ENCODE results near the gene OR10K2. TPM values are rescaled to one million over a fixed set of nuclear protein-coding genes. Genes with fewer than 3 reads are reported as not detected.

The OR10K2 gene
- total and polyA plus RNA-seq, 2 donors (not counting 3 experiments of a cell fraction or from before 2014, with no cell fraction given): not detected

DNA sequence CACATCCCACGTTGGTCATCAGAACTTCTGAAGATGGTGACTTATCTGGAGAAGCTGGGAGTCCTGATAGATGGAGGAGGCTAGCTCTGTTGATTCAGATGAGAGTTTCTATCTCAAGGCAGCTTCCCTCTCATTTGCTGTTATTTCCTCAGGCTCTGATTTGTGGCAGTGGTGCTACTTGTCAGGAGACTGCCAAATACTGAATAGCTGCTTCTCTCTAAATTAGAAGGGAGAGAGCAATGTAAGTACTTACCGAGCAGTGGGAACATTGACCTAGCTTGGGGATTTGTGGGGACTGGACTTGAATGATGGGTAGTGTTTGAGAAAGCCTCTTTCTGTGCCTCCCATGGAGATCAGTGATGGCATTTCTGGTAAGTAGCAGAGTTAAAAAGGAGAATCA, 35.5 kb upstream of the OR10K2 start, which contains the start of gene OR10K1:
TSS of gene OR10K1 (plus strand) at position 301 of the 400 bp plus-strand sequence. CDS start 3,728 bp downstream, outside the sequence.
- H3K9ac ChIP-seq (replicated peaks; ENCODE audit: extremely low read depth, insufficient read depth, low read length): no peak within 1 kb of the TSS
- no peak within 1 kb of the TSS for H3K4me2 ChIP-seq (ENCODE audit: insufficient read depth, low read length)
- BruUV-seq (replicated peaks): no TSS peak
- no peaks in the 10 kb centered on the region for H3K9me1 ChIP-seq (replicated peaks; ENCODE audit: control insufficient read depth, extremely low read depth, insufficient read depth, low read length)
- no peaks in the 10 kb centered on the region for H3K9me3 ChIP-seq (replicated peaks; ENCODE audit: control insufficient read depth, insufficient read depth, low read length)
- H3K27ac ChIP-seq (ENCODE audit: insufficient read depth, low read depth, low read length): no peak within 1 kb of the TSS
- dilution Hi-C loops (cut with MboI; ENCODE audit: extremely low pct_ligation_motif_present, low sequenced_read_pairs) (no loop called here), intact Hi-C loops (cut with micrococcal nuclease) (no loop called here)
- no peaks in the 10 kb centered on the region for H3K4me1 ChIP-seq (ENCODE audit: control insufficient read depth, extremely low read depth, insufficient read depth, low read length)
- FAIRE-seq (no peak), DNase-seq (ENCODE audit: low read depth, low spot score) (no peak)
- CTCF ChIA-PET: no interaction called here
- TF ChIP-seq JUN (IDR thresholded peaks at IDR 0.05; ENCODE audit: borderline replicate concordance, insufficient read depth, insufficient read length, low read depth) (no peak), POLR2AphosphoS5 (IDR thresholded peaks at IDR 0.05; ENCODE audit: insufficient read depth, low read depth, low read length) (no peak), GATA2 (IDR thresholded peaks at IDR 0.05; ENCODE audit: insufficient read depth, insufficient read length, low read depth, low read length) (no peak)
- POLR2A ChIA-PET: no interaction called here
- no peaks in the 10 kb centered on the region for H3K79me2 ChIP-seq (ENCODE audit: control insufficient read depth, insufficient read depth, low read length)
- no peaks in the 10 kb centered on the region for H4K20me1 ChIP-seq (replicated peaks; ENCODE audit: control insufficient read depth, extremely low read depth, insufficient read depth, low read length)
- H3K36me3 ChIP-seq (ENCODE audit: control insufficient read depth in 2 of 2, extremely low read depth in 1 of 2, insufficient read depth in 2 of 2, low read length in 2 of 2): no peaks in the 10 kb centered on the region
- no peak within 1 kb of the TSS for H2AFZ ChIP-seq (ENCODE audit: low read depth, low read length)
- no peaks in the 10 kb centered on the region for H3K27me3 ChIP-seq (ENCODE audit: control insufficient read depth in 2 of 2, insufficient read depth in 2 of 2, low read length in 2 of 2)
- no peak within 1 kb of the TSS for H3K4me3 ChIP-seq (replicated peaks in 1 of 3; ENCODE audit: insufficient read depth in 1 of 3, low read depth in 1 of 3, low read length in 3 of 3)

DNA sequence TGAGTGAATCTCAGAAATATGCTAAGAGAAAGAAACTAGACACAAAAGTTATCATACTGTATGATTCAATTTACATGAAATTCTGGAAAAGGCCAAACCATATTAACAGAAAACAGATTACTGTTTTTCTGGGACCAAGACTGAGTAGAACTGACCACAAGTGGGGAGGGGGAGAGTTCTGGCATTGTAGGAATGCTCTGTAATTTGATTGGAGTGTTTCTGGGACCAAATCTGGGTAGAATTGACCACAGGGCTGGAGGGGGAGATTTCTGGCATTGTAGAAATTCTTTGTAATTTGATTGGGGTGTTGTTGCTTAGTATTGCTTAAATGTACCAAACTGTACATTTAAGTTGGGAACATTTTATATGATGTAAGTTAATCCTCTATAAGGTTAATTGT, 32.2 kb upstream of the OR10K2 start:
- intact Hi-C loops (cut with micrococcal nuclease): no loop called here
- H3K79me2 ChIP-seq (ENCODE audit: control insufficient read depth, insufficient read depth, low read length): no peaks in the 10 kb centered on the region
- no peaks in the 10 kb centered on the region for H3K9me1 ChIP-seq (replicated peaks; ENCODE audit: control insufficient read depth, extremely low read depth, insufficient read depth, low read length)
- H3K4me2 ChIP-seq (ENCODE audit: insufficient read depth, low read length): no peak overlapping the region
- ChIA-PET CTCF (no interaction called here), POLR2A (no interaction called here)
- no peaks in the 10 kb centered on the region for H4K20me1 ChIP-seq (replicated peaks; ENCODE audit: control insufficient read depth, extremely low read depth, insufficient read depth, low read length)
- dilution Hi-C loops (cut with MboI; ENCODE audit: extremely low pct_ligation_motif_present, low sequenced_read_pairs): no loop called here
- no peaks in the 10 kb centered on the region for H3K9me3 ChIP-seq (replicated peaks; ENCODE audit: control insufficient read depth, insufficient read depth, low read length)
- H2AFZ ChIP-seq (ENCODE audit: low read depth, low read length): no peak overlapping the region
- H3K27me3 ChIP-seq (ENCODE audit: control insufficient read depth in 2 of 2, insufficient read depth in 2 of 2, low read length in 2 of 2): no peaks in the 10 kb centered on the region
- no peak overlapping the region for H3K9ac ChIP-seq (replicated peaks; ENCODE audit: extremely low read depth, insufficient read depth, low read length)
- BruUV-seq (replicated peaks): no TSS peak
- TF ChIP-seq POLR2AphosphoS5 (IDR thresholded peaks at IDR 0.05; ENCODE audit: insufficient read depth, low read depth, low read length) (no peak), GATA2 (IDR thresholded peaks at IDR 0.05; ENCODE audit: insufficient read depth, insufficient read length, low read depth, low read length) (no peak), EZH2 (IDR thresholded peaks at IDR 0.05; ENCODE audit: borderline replicate concordance, low read depth, low read length, severe bottlenecking) (no peak), FOS (IDR thresholded peaks at IDR 0.05; ENCODE audit: borderline replicate concordance, insufficient read depth, low read length) (no peak), MYC (IDR thresholded peaks at IDR 0.05; ENCODE audit: low read depth, low read length) (no peak), JUN (IDR thresholded peaks at IDR 0.05; ENCODE audit: borderline replicate concordance, insufficient read depth, insufficient read length, low read depth) (no peak)
- TF ChIP-seq, protein P1, sequence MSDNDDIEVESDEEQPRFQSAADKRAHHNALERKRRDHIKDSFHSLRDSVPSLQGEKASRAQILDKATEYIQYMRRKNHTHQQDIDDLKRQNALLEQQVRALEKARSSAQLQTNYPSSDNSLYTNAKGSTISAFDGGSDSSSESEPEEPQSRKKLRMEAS (IDR thresholded peaks at IDR 0.05; ENCODE audit: insufficient read depth, insufficient read length): no peak
- no peak for FAIRE-seq
- no peaks in the 10 kb centered on the region for H3K36me3 ChIP-seq (ENCODE audit: control insufficient read depth in 2 of 2, extremely low read depth in 1 of 2, insufficient read depth in 2 of 2, low read length in 2 of 2)
- H3K27ac ChIP-seq (ENCODE audit: insufficient read depth, low read depth, low read length): no peak overlapping the region
- H3K4me1 ChIP-seq (ENCODE audit: control insufficient read depth, extremely low read depth, insufficient read depth, low read length): no peaks in the 10 kb centered on the region
- no peak overlapping the region for H3K4me3 ChIP-seq (replicated peaks in 1 of 3; ENCODE audit: insufficient read depth in 1 of 3, low read depth in 1 of 3, low read length in 3 of 3)
- DNase-seq (ENCODE audit: low read depth, low spot score): no peak
